HCT116 (cell line): ENCODE results near the gene TEX12. TPM values are rescaled to one million over a fixed set of nuclear protein-coding genes. Genes with fewer than 3 reads are reported as not detected.

Experiments
- ATAC-seq: fragments of 200-7000 bp; cut with Tn5 transposase; 2 replicates; pipeline ENCODE4 v1.9.1; 2020; ENCODE audit warnings: mild to moderate bottlenecking, moderate library complexity
- BruUV-seq: library from RNA; stranded (reverse); fragments of 400-500 nt; replicated peaks from 2 replicates; lab custom pipeline; 2021; lab: Mats Ljungman, UMichigan
- CTCF ChIA-PET: fragments of 300-600 bp; sonication (Branson Sonifier 250); formaldehyde crosslinking; loops from one replicate; lab custom pipeline; 2021; ENCODE audit warnings: antibody characterized with exemption; lab: Charles Lee
- POLR2A ChIA-PET: fragments of 300-600, 350-600 bp; sonication (Branson Sonifier 250); formaldehyde crosslinking; loops from one replicate; lab custom pipeline; 2021; ENCODE audit warnings: antibody characterized with exemption; lab: Charles Lee
- RAD21 ChIA-PET, 2 experiments: fragments of 300-600 bp; sonication (Branson Sonifier 250); formaldehyde crosslinking; loops; one replicate each; lab custom pipeline; 2023; ENCODE audit warnings: low total read pairs in 2 of 2; ENCODE audit not compliant: uncharacterized antibody in 2 of 2, unreplicated experiment in 2 of 2, low non-redundant PET in 1 of 2; lab: Charles Lee
- DNase-seq: peaks from one replicate; pipeline ENCODE4 v3.0.0-alpha.2; 2010; ENCODE audit warnings: low read depth, low spot score
- H2AFZ ChIP-seq: fragments of 200-600 bp; shearing (Covaris generic), sonication (generic); 2 replicates; pipeline ENCODE4 v1.6.1; 2017; ENCODE audit warnings: low read depth, mixed run types, mixed read lengths, antibody characterized with exemption, low read length; ENCODE audit not compliant: poor library complexity, severe bottlenecking
- H3K27ac ChIP-seq: 2 replicates; pipeline ENCODE4 v1.5.1; 2012; ENCODE audit warnings: low read depth, low read length
- H3K27me3 ChIP-seq: fragments of 200-600 bp; sonication (generic); 2 replicates; pipeline ENCODE4 v1.6.1; 2016; ENCODE audit warnings: mixed run types, low read length, mixed read lengths; ENCODE audit not compliant: insufficient read depth
- H3K36me3 ChIP-seq, 2 experiments: fragments of 200-500 bp in 1 of 2; fragments of 200-600 bp in 1 of 2; sonication (Bioruptor generic) in 1 of 2; sonication (generic) in 1 of 2; 2 replicates each; pipeline versions ENCODE4 v1.5.1 to v1.6.1; 2014 to 2016; ENCODE audit warnings: low read length in 2 of 2, inconsistent platforms in 1 of 2, mixed read lengths in 1 of 2, mixed run types in 1 of 2; ENCODE audit not compliant: insufficient read depth in 2 of 2, control insufficient read depth in 1 of 2
- H3K4me1 ChIP-seq, 2 experiments: fragments of 200-600 bp in 1 of 2; sonication (generic) in 1 of 2; 2 replicates each; pipeline versions ENCODE4 v1.5.1 to v1.6.1; 2012 to 2017; ENCODE audit warnings: low read length in 2 of 2, inconsistent platforms in 1 of 2, mild to moderate bottlenecking in 1 of 2, mixed read lengths in 1 of 2, mixed run types in 1 of 2, moderate library complexity in 1 of 2; ENCODE audit not compliant: insufficient read depth in 2 of 2, control insufficient read depth in 1 of 2
- H3K4me2 ChIP-seq: fragments of 200-600 bp; sonication (generic); 2 replicates; pipeline ENCODE4 v1.6.1; 2017; ENCODE audit warnings: mixed run types, low read length, mixed read lengths
- H3K4me3 ChIP-seq, 2 experiments: fragments of 200-600 bp in 1 of 2; sonication (generic) in 1 of 2; replicated peaks in 1 of 2; 2 replicates each; pipeline ENCODE4 v1.5.1; 2011 to 2016; ENCODE audit warnings: low read length in 2 of 2, control low read depth in 1 of 2, low read depth in 1 of 2, mild to moderate bottlenecking in 1 of 2, mixed read lengths in 1 of 2, mixed run types in 1 of 2
- H3K79me2 ChIP-seq: fragments of 200-600 bp; sonication (generic); 2 replicates; pipeline ENCODE4 v1.6.1; 2017; ENCODE audit warnings: mild to moderate bottlenecking, mixed run types, low read length, moderate library complexity, mixed read lengths; ENCODE audit not compliant: insufficient read depth
- H3K9ac ChIP-seq: fragments of 200-600 bp; sonication (generic); 2 replicates; pipeline ENCODE4 v1.6.1; 2016; ENCODE audit warnings: low read length, mixed read lengths
- H3K9me2 ChIP-seq: fragments of 200-600 bp; sonication (generic), shearing (Covaris generic); 2 replicates; pipeline ENCODE4 v1.6.1; 2017; ENCODE audit warnings: mixed run types, mild to moderate bottlenecking, moderate library complexity; ENCODE audit not compliant: insufficient read depth
- H3K9me3 ChIP-seq, 2 experiments: fragments of 200-500 bp in 1 of 2; fragments of 200-600 bp in 1 of 2; sonication (Bioruptor generic) in 1 of 2; sonication (generic) in 1 of 2; 2 replicates each; pipeline ENCODE4 v1.6.1; 2014 to 2017; ENCODE audit warnings: low read length in 2 of 2, mixed read lengths in 2 of 2, inconsistent platforms in 1 of 2, low read depth in 1 of 2, mild to moderate bottlenecking in 1 of 2, mixed run types in 1 of 2, moderate library complexity in 1 of 2; ENCODE audit not compliant: control insufficient read depth in 1 of 2, insufficient read depth in 1 of 2
- H4K20me1 ChIP-seq: fragments of 200-600 bp; sonication (generic), shearing (Covaris generic); 2 replicates; pipeline ENCODE4 v1.6.1; 2017; ENCODE audit warnings: mixed run types, mild to moderate bottlenecking, moderate library complexity; ENCODE audit not compliant: insufficient read depth
- ATF3 ChIP-seq: IDR thresholded peaks from 2 replicates; pipeline ENCODE4 v1.6.1; 2012
- CBX3 ChIP-seq: IDR thresholded peaks from 2 replicates; pipeline ENCODE4 v1.6.1; 2012; ENCODE audit warnings: low read depth
- CEBPB ChIP-seq: IDR thresholded peaks from 2 replicates; pipeline ENCODE4 v1.6.1; 2012; ENCODE audit warnings: low read depth
- CTCF ChIP-seq, 3 experiments: fragments of 200-600 bp in 1 of 3; sonication (generic) in 1 of 3; IDR thresholded peaks in 2 of 3; conservative IDR thresholded peaks in 1 of 3; 2 replicates each; pipeline ENCODE4 v1.5.1; 2012 to 2017; ENCODE audit warnings: low read depth in 2 of 3, low read length in 2 of 3, antibody characterized with exemption in 1 of 3, borderline replicate concordance in 1 of 3, control low read depth in 1 of 3, mild to moderate bottlenecking in 1 of 3, mixed read lengths in 1 of 3, mixed run types in 1 of 3, moderate library complexity in 1 of 3; ENCODE audit not compliant: insufficient read depth in 1 of 3
- ELF1 ChIP-seq: IDR thresholded peaks from 2 replicates; pipeline ENCODE4 v1.6.1; 2012; ENCODE audit warnings: low read depth, borderline replicate concordance
- EZH2 ChIP-seq: fragments of 200-600 bp; sonication (generic); IDR thresholded peaks from 2 replicates; pipeline ENCODE4 v1.6.1; 2017; ENCODE audit warnings: antibody characterized with exemption, mixed run types
- EZH2phosphoT487 ChIP-seq: fragments of 200-600 bp; IDR thresholded peaks from 2 replicates; pipeline ENCODE4 v1.6.1; 2018; ENCODE audit warnings: antibody characterized with exemption, borderline replicate concordance
- FOSL1 ChIP-seq: IDR thresholded peaks from 2 replicates; pipeline ENCODE4 v1.6.1; 2012; ENCODE audit warnings: low read depth
- JUND ChIP-seq: IDR thresholded peaks from 2 replicates; pipeline ENCODE4 v1.6.1; 2012
- POLR2A ChIP-seq: IDR thresholded peaks from 2 replicates; pipeline ENCODE4 v1.7.0; 2011; ENCODE audit warnings: borderline replicate concordance; ENCODE audit not compliant: insufficient read depth, insufficient read length; ENCODE audit errors: extremely low read depth
- POLR2AphosphoS5 ChIP-seq: IDR thresholded peaks from 2 replicates; pipeline ENCODE4 v1.6.1; 2011; ENCODE audit warnings: mild to moderate bottlenecking, low read depth, low read length, moderate library complexity
- RAD21 ChIP-seq: IDR thresholded peaks from 2 replicates; pipeline ENCODE4 v1.6.1; 2012; ENCODE audit warnings: low read depth, mild to moderate bottlenecking
- SIN3A ChIP-seq: IDR thresholded peaks from 2 replicates; pipeline ENCODE4 v1.6.1; 2012; ENCODE audit warnings: low read depth
- SRF ChIP-seq: IDR thresholded peaks from 2 replicates; pipeline ENCODE4 v1.6.1; 2012; ENCODE audit warnings: low read depth
- TCF7L2 ChIP-seq: IDR thresholded peaks from 2 replicates; pipeline ENCODE4 v1.7.0; 2011; ENCODE audit warnings: borderline replicate concordance, inconsistent platforms; ENCODE audit not compliant: insufficient read depth, insufficient read length; ENCODE audit errors: extremely low read depth
- YY1 ChIP-seq: IDR thresholded peaks from 2 replicates; pipeline ENCODE4 v1.6.1; 2011; ENCODE audit warnings: low read length, low read depth, moderate library complexity, mild to moderate bottlenecking; ENCODE audit not compliant: insufficient replicate concordance; ENCODE audit errors: extremely low read depth
- ZFX ChIP-seq: fragments of 450-650 bp; IDR thresholded peaks from 2 replicates; pipeline ENCODE4 v1.6.1; 2017
- ZNF274 ChIP-seq: fragments of 200-500 bp; sonication (Bioruptor generic); IDR thresholded peaks from 2 replicates; pipeline ENCODE4 v1.6.1; 2014; ENCODE audit warnings: mild to moderate bottlenecking, low read depth, low read length, inconsistent platforms
- intact Hi-C: fragments of 100-400 bp; cut with micrococcal nuclease; formaldehyde crosslinking; loops from 2 replicates; pipeline ENCODE4 v1.10.0; 2022
- total RNA-seq: library from RNA; stranded (reverse); gene quantifications from one replicate; pipeline ENCODE4 v1.2.1, GENCODE V29; 2021; ENCODE audit not compliant: unreplicated experiment
- TF ChIP-seq, protein P1 (sequence below): IDR thresholded peaks from 2 replicates; pipeline ENCODE4 v1.6.1; 2012

TEX12 gene
- total RNA-seq, 1 experiment from 2014 or later: not detected

- H3K9me2 ChIP-seq: no peaks in the 10 kb centered on the region
- DNase-seq: no peak
These were observed 54.2 kb downstream of the TEX12 start for GRCh38 chr11:112221274-112221835.

More at GRCh38 chr11:112221274-112221835, 54.2 kb downstream of the TEX12 start:
- no peaks in the 10 kb centered on the region for H3K79me2 ChIP-seq
- H3K4me2 ChIP-seq: no peak overlapping the region
- CTCF ChIA-PET: interaction anchor here (0.7 to 3.4 kb wide), 5 partner anchors 21 to 1068 kb away, joined by 3 to 73 read pairs (median 3); no protein-coding TSS in a partner anchor
- no peaks in the 10 kb centered on the region for H4K20me1 ChIP-seq
- H3K4me3 ChIP-seq: no peak overlapping the region
- no peaks in the 10 kb centered on the region for H3K27me3 ChIP-seq
- no peak overlapping the region for H3K9ac ChIP-seq
- no TSS peak for BruUV-seq
- H3K36me3 ChIP-seq: no peaks in the 10 kb centered on the region
- no peak overlapping the region for H3K27ac ChIP-seq
- ATAC-seq: no peak
- no peaks in the 10 kb centered on the region for H3K4me1 ChIP-seq
- H2AFZ ChIP-seq: no peak overlapping the region
- intact Hi-C loops: no loop called here
- RAD21 ChIA-PET: interaction anchor here in 1 of 2 experiments (0.7 kb wide), 1 partner anchor 881 kb away, joined by 4 read pairs; no protein-coding TSS in a partner anchor
- POLR2A ChIA-PET: no interaction called here
- no peak for TF ChIP-seq ATF3
- no peak for TF ChIP-seq CBX3
- no peak for TF ChIP-seq YY1
- TF ChIP-seq ZFX: no peak
- TF ChIP-seq TCF7L2: no peak
- TF ChIP-seq POLR2A: no peak
- no peak for TF ChIP-seq CTCF (IDR thresholded peaks at IDR 0.05 in 2 of 3, conservative IDR thresholded peaks at IDR 0.05 in 1 of 3; ENCODE audit: borderline replicate concordance in 1 of 3, insufficient read depth in 1 of 3, low read depth in 2 of 3, low read length in 2 of 3)
- no peak for TF ChIP-seq RAD21
- no peak for TF ChIP-seq POLR2AphosphoS5
- TF ChIP-seq SIN3A: no peak
- TF ChIP-seq FOSL1: no peak
- no peak for TF ChIP-seq EZH2
- TF ChIP-seq ZNF274: no peak
- TF ChIP-seq EZH2phosphoT487: no peak
- no peak for TF ChIP-seq CEBPB
- no peak for TF ChIP-seq ELF1
- TF ChIP-seq, protein P1, sequence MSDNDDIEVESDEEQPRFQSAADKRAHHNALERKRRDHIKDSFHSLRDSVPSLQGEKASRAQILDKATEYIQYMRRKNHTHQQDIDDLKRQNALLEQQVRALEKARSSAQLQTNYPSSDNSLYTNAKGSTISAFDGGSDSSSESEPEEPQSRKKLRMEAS: no peak
- no peak for TF ChIP-seq JUND
- TF ChIP-seq SRF: no peak
- TF ChIP-seq, all 23 proteins: peak for 0
- no peaks in the 10 kb centered on the region for H3K9me3 ChIP-seq

Other genes starting within 250 kb of the TEX12 start
- gene C11orf52, start 248.5 kb upstream of the TEX12 start, total RNA-seq: 4.6 TPM
- gene DIXDC1, start 230.0 kb upstream of the TEX12 start, total RNA-seq: 5.6 TPM
- 68.1 TPM for gene DLAT, start 142.0 kb upstream of the TEX12 start, total RNA-seq
- gene PIH1D2, start 93.4 kb upstream of the TEX12 start, total RNA-seq: 1.6 TPM
- gene NKAPD1, start 93.1 kb upstream of the TEX12 start, total RNA-seq: 19.4 TPM
- gene TIMM8B, start 80.6 kb upstream of the TEX12 start, total RNA-seq: 62.1 TPM
- gene SDHD, start 80.5 kb upstream of the TEX12 start, total RNA-seq: 129 TPM
- 112 TPM for gene IL18, start 3.3 kb upstream of the TEX12 start, total RNA-seq
- 4.0 TPM for gene BCO2, start 8.1 kb downstream of the TEX12 start, total RNA-seq
- gene PTS, start 59.1 kb downstream of the TEX12 start, total RNA-seq: 45.7 TPM
- gene PLET1, start 93.5 kb downstream of the TEX12 start, total RNA-seq: not detected